MM.1S (cell line): Measurements from ENCODE around the gene HS3ST4.

ENCODE experiments used
- CTCF ChIP-seq: fragments of 300-600 bp; sonication (generic); IDR thresholded peaks from 2 replicates; pipeline ENCODE4 v1.5.1; 2016; ENCODE audit warnings: antibody characterized with exemption, low read length, mixed read lengths
- EZH2 ChIP-seq: fragments of 300-600 bp; sonication (generic); optimal IDR thresholded peaks from 2 replicates; pipeline ENCODE3; 2017; ENCODE audit warnings: low read depth, mild to moderate bottlenecking, antibody characterized with exemption, low read length, mixed read lengths
- EZH2phosphoT487 ChIP-seq: fragments of 300-600 bp; sonication (generic); IDR thresholded peaks from 2 replicates; pipeline ENCODE4 v1.6.1; 2018; ENCODE audit warnings: antibody characterized with exemption, low read length

DNA sequence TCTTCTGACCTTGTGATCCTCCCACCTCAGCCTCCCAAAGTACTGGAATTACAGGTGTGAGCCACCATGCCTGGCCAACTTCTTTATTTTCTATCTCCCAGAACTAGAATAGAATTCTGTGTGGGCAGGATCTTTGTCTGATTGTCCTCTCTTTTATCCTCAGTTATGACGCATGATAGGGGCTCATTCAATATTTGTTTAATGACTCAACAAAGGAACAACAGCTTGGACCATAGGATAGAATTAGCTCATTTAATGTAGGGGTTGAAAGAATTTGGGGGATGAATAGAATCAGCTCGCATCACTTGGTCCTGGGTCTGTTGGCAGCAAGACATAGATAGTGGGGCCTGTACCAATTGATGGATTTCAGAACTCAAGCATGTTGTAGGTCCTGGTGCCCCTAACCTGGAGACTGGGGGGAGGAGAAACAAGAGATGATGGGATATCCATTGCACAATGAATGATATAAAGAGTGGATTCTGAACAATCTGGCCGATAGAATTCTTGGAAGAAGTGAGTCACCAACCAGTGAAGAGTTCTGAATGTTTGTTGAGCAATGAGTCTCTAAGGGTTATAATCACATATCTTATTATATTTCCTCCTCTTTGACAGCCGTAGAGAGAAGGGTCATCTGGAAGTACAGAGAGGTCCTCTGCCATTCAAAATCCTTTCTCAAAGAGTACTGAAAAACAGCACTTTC lies 250.2 kb downstream of the HS3ST4 start:
- TF ChIP-seq CTCF (no peak), EZH2 (no peak), EZH2phosphoT487 (no peak)
